ENCODE measurements around the gene ALDH3A1.

The ALDH3A1 gene

GRCh38 chr17:19719355-19720209, 28.5 kb downstream of the ALDH3A1 start:
- DNase-seq (ENCODE audit: low read depth), result no peak

GRCh38 chr17:19718613-19719354, 29.3 kb downstream of the ALDH3A1 start:
- no peak for DNase-seq (ENCODE audit: low read depth)

- DNase-seq (ENCODE audit: low read depth), result no peak
These were observed 30.0 kb downstream of the ALDH3A1 start for GRCh38 chr17:19718041-19718612.

DNA sequence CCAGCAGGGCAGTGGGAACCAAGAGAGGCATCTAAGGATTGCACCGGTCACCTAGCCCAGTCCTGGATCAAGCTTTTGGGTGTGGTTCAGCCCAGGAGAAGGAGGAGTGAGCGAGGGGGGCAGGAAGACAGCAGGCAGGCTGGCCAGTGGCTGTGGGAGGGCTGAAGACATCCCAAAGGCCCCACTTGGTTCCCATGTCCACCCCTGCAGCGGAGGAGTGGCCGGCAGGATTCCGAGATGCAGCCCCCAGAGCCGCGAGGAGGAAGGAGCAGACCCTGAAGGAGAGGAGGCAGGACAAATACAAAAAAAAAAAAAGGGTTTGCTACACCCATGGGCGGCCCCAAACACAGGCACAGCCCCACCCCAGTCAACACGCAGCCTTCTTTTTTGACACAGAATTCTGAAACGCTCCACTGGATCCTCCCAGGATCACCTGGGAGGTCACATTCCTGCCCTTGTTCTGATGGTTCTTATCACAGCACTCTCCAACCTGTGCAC, 30.6 kb downstream of the ALDH3A1 start:
- no peak for DNase-seq (ENCODE audit: low read depth)

DNA sequence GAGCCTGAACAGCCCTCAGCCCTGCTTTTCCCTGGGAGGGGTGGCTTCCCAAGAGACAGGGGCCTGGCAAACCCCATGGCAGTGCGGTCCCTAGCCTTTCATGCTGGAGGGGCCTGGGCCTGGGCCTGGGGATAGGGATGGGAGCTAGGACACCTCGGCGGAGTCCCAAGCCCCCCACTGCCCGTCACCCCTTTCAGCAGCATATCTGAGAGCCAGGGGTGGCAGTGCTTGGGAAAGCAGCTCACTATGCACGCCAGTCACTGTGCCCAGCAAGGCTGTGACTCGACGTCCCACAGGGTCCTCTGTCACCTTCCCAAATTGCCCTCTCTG, 31.1 kb downstream of the ALDH3A1 start:
- DNase-seq (ENCODE audit: low read depth), result no peak

DNA sequence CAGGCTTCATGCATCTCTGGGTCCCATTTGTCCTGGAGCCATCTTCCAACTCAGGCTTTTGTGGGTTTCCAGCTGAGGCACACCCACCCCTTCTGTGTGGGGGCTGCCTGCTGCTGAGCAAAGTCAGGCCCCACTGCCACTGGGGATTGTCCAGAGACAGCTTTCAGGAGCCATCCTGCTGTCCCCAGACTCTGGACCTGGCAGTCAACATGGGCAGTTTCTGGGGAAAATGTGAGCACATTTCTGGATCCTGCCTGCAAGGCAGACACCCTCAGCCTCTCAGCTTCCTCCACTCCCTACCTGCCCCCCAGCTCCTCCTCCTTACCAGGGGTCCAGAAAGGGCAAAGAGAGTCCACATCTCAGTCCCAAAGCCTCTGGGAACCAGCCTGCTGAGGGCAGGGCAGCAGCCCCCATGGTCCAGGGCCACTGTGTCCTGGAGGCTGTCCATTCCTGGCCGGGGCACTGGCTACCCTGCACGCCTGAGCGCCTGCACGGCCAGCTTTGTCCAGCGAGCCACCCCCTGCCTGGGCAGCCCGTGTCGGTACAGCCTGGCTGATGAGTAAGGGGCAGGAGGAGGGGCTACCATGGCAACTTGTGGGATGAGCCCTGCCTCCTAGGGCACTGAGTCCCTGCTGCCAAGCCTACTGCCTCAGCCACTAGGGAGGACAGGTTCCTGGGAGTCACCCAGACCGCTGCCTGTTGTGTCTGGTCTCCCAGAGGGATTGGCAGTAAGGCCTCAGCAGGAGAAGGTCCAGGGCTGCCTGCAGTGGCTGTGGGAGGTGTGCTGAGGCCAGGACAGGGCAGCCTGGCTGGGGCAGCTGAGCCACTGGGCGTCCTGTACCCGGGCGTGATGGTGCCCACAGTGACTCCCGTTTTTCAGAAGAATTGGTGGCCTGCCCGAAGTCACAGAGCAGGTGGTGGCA, 31.7 kb downstream of the ALDH3A1 start, which contains the start of gene SLC47A2:
SLC47A2 (minus strand) TSS at position 477 of the 923 bp plus-strand sequence; CDS start at position 448, 29 bp downstream.
- DNase-seq (ENCODE audit: low read depth), result no peak

DNA sequence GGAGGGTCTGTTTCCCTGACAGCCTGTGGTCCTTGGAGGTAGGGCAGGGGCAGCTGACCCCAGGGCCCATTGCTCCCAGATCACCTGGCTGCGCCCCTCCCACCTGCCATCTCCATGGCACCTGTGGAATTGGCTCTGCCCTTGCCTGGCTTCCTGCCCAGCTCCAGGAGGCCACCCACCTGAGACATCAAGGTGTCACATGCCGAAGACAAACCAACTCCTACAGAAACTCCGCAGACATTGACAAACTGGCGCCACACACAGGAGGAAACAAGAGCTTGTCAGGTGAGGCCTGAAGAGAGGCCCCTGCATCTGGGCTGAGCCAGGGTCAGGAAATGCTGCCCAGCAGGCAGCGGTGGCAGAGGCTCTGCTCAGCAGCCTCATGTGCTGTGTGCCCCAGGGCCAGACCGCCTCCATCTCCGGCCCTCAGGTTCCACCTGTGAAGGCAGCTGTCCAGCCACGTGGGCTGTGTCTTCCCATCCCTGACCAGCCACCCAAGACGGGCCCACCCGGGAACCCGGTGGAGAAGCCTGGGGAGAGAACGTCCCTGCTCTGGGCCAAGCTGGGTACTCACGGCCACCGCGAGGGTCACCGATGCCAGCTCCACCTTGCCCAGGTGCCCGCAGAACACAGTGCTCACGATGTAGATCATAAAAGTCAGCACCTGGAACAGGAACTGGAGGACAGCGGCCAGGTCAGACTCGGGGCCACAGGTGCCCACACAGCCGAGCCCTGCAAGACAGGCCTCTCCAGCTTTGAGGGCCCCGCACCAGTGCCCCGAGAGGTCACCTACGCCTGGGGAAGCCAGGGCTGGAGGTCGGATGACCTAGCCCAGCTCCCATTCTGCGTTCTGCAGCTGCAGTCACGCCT, 33.3 kb downstream of the ALDH3A1 start:
- no peak for DNase-seq (ENCODE audit: low read depth)

DNA sequence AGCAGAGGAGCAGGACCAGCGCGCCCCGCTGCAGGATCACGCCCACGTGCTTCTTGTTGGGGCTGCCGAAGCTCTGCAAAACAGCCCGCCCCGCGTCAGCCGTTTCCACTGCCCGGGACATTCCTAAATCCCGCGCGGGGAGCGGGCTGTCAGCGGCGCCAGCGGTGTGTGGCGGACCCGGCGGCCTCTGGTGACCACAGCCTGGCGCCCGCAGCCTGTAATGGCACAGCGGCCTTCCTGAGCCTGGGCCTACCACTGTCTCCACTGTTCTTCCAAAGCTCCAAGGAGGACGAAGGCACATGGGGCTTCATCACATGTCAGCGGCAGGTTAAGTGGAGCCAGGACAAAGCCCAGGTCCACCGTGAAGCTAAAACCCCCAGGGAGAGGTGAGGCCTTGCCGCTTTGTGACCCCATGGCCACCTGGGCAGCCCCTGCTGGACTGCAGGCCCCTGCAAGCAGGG, 34.2 kb downstream of the ALDH3A1 start:
- DNase-seq (ENCODE audit: low read depth), result no peak

DNA sequence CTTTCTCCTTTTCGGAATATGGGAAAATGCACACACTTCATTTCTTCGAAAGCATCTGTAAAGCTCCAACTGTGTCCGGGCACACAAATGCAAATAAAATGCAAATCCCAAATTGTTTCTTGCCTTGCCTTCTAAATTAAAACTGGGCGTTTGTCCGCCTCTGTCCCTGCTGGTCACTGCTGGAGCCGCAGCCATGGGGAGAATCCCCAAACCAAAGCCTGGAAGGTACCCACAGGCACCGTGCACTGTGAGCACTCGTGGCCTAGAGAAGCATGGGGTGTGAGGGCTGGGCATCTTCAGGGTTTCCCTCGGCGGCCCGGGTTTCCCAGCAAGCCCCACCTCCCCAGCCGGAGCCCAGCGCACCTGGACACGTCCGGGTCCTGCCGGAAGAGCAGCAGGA, 34.6 kb downstream of the ALDH3A1 start:
- no peak for DNase-seq (ENCODE audit: low read depth)

DNA sequence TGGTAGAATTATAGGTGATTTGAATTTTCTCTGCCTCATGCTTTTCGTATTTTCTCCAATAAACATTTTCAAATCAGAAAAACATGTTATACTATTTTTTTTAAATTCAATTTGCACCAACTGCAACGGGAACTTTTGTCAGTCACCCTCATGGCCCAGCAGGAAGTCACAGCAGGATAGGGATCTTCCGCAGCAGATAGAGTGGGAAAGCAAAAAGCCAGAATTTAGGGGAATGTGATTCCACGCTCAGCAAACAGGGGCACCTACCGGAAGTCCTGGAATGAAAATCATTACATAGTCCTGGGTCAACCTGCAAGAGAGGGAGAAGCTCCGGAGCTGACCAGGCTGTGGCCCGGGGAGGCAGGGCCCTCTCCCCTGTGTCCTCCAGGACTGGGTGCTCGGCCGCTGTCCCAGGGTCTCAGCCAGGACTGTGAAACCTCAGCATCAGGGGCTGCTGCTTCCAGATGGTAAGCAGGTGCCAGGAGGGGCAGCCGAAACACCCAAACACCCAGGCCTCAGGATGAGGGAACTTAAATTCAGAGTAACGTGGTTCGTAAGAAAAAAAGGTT, 35.6 kb downstream of the ALDH3A1 start:
- no peak for DNase-seq (ENCODE audit: low read depth)

DNA sequence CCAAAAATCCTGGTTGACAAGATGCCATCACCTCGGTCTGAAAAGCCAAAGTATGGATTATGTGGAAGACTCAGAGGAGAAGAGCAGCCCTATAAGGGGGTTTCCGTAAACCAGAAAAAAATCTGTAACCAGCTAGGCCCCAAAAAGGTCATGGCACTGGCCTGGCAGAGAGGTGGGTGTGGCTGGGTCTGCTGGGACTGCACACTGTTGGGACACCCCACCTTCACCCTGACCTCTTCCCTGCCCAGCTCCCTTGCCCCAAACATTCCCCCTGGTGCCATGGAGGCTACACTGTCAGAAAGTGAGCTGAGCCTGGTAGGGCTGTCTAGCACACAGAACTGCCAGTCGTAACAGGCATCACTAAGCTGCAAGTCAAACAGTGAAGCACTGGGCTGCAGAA, 38.3 kb downstream of the ALDH3A1 start:
- DNase-seq (ENCODE audit: low read depth), result no peak

GRCh38 chr17:19708431-19709175, 39.5 kb downstream of the ALDH3A1 start:
- no peak for DNase-seq (ENCODE audit: low read depth)

GRCh38 chr17:19707728-19708221, 40.3 kb downstream of the ALDH3A1 start:
- DNase-seq (ENCODE audit: low read depth), result no peak

- no peak for DNase-seq (ENCODE audit: low read depth)
These were observed 41.0 kb downstream of the ALDH3A1 start for GRCh38 chr17:19706791-19707727.

- no peak for DNase-seq (ENCODE audit: low read depth)
These were observed 42.0 kb downstream of the ALDH3A1 start for GRCh38 chr17:19705771-19706770.

- no peak for DNase-seq (ENCODE audit: low read depth)
These were observed 42.9 kb downstream of the ALDH3A1 start for GRCh38 chr17:19705201-19705600.
